Hematopoietic multipotent progenitor cell treated with erythropoietin and hydrocortisone succinate and interleukin-3 and kit ligand, for 8 days (in vitro differentiated cells): ENCODE data around the gene MAP4.
A peak's percentile ranks its signal among the peaks of the same experiment; 100 is the strongest.

Experiments used
- DNase-seq: peaks from one replicate; pipeline ENCODE4 v3.0.0-alpha.2; 2015

The MAP4 gene

DNA sequence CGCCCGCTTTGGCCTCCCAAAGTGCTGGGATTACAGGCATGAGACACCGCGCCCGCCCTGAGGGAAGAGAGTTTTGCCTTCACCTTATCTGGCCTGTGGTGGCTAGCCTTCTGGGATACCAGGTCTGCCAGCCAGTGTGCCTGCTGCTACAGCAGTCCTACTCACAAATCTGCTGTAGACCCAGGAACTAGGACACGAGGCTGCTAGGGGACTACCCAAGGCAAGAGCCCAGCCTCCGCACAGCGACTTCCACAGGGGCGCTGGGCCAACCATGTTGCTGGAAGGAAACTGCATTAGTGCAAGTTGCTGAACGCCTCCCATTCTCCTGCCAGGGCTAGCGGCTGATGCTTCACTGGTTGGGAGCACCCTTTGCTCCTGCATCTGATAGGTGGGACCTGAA lies 159.5 kb downstream of the MAP4 start:
- DNase-seq, result no peak

DNA sequence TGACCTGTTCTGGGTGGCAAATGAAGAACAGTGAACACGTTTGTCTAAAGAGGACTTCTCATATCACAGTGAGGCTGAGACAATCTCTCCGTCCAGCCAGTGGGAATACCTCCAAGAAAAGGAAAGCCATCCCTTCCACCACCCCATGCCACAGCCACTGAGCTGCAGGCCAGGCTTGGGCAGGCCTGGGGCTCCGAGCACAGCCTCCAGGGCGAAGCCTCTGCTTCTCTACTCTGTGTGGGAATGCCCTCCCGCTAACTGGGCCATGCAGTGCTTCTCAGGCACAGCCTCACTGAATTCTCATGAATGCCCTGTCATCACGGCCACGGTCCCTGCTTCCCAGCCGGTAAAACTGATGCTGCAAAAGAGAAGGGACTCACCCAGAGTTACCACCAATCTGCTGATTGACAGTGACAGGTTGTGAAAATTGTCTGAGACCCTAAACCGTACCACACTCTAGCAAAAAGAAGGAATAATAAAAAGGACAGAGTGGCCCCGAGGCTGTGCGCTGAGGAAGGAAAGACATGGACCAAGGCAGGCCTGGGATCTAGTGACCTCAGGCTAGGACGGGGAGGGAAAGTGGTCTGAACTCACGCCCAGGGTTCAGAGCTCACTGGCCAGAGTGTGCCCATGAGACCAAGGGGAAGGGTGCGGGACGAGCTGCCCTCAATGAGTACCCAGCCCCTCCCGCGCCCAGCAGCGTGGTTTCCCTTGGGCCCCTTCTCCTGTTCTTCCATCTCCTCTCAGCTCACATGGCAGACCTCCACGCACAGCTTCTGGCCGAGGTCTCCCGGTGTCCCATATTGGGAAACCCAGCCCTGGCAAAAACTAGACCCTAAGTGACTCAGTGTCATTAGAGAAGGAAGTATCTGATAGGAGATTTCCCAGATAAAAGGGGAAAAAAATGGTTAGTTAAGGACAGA lies 160.5 kb downstream of the MAP4 start:
- no peak for DNase-seq

DNA sequence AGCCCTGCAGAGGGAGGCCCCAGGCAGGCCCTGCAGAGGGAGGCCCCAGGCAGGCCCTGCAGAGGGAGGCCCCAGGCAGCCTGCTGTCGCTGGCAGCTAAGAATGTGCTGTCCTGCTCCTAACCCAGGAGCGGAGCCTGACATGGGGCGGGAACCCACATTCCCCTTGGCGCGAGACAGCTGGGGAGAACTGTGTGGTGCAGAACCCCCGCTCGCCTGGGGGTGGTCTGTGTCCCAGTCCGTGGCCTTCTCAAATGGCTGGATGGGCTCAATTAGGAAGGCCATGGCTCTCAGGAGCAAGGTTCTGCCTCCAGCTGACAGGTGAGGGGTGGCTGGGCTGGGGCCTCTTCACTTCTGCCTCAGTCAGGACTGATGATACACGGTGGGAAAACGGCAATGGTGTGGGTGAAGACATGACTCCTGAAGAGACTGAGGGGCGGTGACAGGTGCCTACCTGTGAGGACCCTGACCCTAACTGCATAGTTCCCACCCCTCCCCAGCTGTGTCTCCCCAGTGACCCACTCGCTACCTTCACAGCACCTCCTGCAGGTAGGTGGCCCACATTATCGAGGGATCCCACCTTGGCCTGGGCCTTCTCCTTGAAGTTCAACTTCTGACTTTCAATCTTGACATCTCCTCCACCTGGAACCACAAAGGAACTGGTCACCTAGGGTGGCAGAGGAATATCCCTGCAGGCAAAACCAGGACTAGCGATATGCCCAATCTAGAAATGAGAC lies 161.3 kb downstream of the MAP4 start:
- no peak for DNase-seq

DNA sequence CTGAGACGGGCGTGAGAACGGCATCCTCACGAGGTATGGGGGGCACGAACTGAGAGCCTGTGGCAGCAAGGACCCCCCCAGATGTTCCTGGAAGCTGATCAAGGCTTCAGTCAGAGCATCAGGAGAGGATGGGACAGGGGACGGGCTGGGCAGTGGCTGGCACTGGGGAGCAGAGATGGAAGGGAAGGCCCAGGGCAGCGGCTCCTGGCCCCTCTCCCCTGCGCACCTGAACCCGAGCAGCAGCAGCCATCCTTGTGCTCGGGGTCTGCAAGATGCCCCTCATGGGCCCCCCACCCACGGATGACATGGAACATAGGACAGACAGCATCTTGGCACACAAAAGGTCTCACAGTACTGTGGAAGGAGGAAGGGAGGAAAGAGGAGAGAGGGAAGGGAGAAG lies 161.9 kb downstream of the MAP4 start:
- no peak for DNase-seq

DNA sequence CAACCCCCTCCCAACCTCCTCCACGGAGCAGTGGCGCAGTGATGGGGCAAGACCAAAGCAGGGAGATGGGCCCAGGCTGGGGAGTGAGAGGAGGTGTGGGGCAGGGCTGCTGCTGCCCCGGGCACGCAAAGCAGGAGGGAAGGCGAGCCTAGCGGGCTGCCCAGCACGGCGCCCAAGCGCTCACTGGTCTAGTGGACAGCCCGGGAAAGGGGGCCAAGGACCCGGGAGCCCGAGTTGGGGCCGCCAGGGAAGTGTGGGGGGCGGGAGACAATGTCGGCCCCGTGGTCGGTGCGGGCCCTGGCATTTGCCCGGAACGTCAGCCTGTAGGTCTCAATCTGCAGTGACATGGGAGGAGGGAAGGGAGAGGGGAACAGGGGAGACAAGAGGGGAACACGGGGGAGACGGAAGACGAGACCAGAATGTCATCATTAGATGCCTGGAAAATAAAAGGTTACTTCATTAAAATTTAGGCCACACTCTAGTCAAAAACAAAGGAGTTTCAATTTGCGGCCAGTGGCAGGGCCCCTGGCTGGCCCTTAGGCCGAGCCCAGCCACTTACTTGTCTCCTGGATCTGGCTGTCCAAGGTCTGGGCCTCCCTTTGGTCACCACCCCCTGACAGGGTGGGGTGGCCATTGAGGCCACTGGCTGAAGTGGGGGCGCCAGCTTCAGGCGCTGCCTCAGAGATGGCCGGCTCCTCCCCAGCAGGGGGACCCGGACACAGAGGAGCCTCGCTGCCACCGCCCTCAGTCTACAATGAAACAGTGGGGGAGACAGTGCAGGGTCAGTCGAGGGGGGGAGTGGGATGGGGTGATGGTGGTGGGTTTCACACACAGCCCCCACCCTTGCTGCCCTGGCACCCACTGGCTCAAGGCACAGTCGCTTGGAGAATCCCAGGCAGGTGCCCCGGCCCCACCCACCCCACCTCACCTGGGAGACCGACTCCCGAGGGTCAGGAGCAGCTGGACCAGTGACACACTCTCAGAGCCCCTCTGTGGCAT lies 163.3 kb downstream of the MAP4 start:
- DNase-seq, result no peak

DNA sequence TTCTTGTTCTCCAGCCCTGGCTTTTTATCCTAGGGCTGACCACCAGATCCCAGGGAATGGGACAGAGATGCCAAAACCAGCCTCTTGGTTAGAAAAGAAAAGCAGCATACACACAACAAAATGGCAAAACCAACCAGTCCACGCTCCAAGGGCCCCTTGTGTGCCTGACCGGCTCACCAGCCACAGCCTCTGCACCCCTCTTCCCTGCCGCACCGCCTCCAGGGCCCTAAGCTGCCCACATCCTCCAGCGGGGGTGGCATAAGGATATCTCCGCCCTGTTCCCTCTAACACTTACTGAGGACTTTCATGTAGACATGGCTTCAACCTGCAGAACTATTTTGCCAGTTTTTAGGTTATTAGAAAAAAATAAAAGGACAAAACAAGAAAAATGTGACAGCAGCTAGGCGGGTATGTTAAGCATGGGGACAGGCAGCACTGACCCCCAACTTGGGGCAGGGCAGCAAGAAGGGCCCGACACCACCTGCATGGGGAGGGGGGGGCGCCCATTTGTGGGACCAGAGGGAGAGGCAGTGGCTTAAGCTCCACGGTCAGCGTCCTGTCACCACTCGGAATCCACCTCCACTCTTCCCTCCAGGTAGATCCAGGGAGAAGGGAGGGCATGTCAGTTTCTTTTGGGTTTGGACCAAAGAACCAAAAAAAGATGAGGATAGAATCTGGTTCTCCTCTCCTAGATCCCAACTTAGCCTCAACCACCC lies 164.2 kb downstream of the MAP4 start:
- no peak for DNase-seq

DNA sequence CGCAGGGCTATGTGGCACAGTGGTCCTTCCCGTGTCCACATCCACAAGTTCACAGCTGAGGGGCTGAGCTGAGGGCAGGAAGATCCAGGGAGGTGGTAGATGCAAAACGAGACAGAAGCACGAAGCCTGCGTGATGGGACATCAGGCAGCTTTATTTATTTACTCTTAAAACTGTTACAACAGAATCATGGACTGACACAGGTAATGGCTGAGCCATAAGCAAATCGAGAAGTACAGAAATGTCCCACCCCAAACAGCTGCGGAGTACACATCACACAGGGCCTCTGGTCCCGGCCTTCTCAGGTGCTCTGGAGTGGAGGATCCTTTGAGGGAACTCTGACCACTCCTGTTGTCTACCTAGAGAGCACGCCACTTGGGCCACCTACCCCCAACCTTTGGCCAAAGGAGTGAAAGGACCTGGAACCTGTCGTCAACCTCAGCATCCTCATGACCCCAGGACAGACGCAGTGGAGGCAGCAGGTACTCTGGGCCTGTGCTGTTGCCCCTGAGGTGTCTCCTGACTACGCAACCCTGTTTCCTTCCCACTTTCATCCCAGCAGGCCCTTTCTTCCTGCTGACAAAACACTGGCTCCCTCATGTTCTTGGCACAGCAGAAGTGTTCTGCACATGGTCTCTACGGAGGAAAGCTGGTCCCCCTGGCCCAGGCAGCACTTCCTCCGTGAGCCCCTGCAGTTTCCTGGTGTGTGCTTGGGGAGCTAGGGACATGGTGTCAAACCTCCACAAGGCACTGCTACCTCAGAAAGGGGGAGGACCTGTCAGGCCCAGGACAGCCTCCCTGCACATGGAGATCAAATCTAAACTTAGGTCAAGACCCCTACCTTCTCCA lies 165.4 kb downstream of the MAP4 start:
- DNase-seq, result no peak

DNA sequence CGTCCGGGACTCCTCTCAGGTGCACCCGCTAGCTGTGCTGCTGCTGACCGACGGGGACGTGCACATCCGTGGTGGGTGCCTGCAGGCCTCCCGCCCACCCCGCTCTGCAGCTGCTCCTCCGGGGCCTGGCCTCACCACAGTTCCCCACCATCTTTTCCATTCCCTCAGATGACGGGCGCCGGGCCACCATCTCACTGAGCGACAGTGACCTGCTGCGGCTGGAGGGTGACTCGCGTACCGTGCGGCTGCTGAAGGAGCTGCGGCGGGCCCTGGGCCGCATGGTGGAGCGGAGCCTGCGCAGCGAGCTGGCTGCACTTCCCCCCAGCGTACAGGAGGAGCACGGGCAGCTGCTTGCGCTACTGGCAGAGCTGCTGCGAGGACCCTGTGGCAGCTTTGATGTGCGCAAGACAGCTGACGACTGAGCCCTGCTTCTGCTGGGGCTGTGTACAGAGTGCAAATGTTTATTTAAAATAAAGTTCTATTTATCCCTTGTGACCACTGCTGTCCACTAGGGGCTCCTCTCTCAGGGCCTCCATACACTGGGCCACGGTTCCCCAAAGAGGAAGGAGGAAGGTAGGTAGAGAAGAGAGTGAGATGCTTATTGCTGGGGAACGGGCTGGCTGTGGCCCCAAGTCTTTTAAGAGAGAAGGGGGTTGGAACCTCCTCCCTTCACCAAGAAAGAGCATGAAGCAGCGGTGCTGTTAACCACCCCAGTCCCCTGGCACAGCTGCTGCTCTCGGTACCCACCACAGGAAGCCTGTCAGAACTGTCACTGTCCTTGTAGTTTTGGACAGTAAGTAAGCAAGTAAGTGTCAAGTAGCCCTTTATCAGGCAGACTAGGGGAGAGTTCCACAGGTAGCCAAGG lies 166.3 kb downstream of the MAP4 start:
- peak; percentile 39 for DNase-seq

DNA sequence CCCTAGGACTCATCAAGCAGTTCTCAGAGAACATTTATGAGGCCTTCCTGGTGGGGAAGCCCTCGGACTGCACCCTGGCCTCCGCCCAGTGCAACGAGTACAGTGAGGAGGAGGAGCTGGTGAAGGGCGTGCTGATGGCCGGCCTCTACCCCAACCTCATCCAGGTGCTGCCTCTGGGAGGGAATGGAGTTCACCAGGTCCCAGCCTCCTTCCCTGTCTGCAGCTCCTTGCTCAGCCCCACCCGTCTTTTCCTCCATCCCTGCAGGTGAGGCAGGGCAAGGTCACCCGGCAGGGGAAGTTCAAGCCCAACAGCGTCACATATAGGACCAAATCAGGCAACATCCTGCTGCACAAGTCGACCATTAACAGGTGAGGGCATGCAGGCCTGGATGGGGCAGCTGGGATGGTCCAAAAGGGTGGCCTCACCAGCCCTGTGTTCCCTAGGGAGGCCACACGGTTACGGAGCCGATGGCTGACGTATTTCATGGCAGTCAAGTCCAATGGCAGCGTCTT lies 167.0 kb downstream of the MAP4 start:
- DNase-seq, result no peak

DNA sequence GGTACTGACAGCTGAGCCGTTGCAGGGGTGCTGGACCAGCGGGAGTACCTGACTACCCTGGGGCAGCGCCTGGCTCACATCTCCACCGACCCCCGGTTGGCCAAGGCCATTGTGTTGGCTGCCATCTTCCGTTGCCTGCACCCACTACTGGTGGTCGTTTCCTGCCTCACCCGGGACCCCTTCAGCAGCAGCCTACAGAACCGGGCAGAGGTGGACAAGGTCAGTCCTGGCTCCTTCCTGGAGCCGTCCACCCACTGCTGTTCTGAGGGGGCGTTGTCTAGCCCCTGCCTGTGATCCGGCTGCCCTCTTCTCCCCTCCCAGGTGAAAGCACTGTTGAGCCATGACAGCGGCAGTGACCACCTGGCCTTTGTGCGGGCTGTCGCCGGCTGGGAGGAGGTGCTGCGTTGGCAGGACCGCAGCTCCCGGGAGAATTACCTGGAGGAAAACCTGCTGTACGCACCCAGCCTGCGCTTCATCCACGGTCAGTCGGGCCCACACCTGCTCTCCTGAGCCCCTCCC lies 167.6 kb downstream of the MAP4 start:
- DNase-seq, result no peak

DNA sequence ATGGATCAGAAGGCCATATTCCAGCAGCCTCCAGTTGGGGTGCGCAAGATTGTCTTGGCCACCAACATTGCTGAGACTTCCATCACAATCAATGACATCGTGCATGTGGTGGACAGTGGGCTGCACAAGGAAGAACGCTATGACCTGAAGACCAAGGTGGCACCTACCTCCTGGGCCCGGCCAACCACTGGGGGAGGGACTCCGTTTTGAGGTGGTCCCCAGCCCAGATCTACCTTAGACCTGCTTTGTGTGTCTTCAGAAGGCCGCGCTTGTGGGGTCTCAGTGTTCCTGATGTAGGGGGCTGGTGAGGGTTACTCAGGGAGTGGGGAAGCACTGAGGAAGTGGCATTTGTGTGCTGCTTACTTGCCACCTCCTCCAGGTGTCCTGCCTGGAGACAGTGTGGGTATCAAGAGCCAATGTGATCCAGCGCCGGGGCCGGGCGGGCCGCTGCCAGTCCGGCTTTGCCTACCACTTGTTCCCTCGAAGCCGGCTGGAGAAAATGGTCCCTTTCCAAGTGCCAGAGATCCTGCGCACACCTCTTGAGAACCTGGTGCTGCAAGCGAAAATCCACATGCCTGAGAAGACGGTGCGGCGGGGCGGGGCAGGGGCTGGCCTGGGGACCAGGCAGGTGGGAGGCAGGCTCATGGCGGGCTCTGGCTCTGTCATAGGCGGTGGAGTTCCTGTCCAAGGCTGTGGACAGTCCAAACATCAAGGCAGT lies 168.3 kb downstream of the MAP4 start:
- DNase-seq, result no peak

DNA sequence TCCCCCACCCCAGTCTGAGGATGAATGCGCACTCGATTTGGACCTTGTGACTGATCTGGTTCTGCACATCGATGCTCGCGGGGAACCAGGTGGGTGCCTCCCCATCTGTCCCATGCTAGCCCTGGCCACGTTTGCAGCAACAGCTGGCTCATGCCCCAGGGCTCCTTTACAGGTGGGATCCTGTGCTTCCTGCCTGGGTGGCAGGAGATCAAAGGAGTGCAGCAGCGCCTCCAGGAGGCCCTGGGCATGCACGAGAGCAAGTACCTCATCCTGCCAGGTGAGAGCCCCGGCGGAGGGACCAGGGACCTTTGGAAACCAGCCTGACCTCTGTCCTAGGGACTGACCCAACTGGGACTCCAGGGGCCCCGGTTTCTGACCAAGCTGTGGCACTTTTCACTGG lies 169.0 kb downstream of the MAP4 start:
- DNase-seq, result no peak

DNA sequence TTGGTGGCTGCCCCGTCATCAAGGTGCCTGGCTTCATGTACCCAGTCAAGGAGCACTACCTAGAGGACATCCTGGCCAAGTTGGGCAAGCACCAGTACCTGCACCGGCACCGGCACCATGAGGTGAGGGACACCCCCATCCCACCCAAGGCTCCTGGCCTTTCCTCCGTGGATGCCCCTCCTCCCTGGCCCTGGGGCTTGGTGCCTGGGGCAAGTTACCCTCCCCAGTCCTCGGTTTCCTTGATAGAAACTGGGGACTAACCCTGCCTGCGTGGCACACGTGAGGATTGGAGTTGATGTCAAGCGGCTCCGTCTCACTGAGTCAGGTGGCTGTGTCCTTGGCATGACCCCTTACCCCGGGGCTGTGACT lies 169.4 kb downstream of the MAP4 start:
- DNase-seq, result no peak

DNA sequence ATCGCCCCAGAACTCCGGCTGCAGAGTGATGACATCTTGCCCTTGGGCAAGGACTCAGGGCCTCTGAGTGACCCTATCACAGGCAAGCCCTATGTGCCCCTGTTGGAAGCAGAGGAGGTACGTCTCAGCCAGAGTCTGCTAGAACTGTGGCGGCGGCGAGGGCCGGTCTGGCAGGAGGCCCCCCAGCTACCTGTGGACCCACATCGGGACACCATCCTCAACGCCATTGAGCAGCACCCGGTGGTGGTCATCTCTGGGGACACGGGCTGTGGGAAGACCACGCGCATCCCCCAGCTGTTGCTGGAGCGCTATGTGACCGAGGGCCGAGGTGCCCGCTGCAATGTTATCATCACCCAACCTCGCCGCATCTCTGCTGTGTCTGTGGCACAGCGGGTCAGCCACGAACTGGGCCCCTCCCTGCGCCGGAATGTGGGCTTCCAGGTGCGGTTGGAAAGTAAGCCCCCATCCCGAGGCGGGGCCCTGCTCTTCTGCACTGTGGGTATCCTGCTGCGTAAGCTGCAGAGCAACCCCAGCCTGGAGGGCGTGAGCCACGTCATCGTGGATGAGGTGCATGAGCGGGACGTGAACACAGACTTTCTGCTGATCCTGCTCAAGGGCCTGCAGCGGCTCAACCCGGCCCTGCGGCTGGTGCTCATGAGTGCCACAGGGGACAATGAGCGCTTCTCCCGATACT lies 169.9 kb downstream of the MAP4 start:
- no peak for DNase-seq

DNA sequence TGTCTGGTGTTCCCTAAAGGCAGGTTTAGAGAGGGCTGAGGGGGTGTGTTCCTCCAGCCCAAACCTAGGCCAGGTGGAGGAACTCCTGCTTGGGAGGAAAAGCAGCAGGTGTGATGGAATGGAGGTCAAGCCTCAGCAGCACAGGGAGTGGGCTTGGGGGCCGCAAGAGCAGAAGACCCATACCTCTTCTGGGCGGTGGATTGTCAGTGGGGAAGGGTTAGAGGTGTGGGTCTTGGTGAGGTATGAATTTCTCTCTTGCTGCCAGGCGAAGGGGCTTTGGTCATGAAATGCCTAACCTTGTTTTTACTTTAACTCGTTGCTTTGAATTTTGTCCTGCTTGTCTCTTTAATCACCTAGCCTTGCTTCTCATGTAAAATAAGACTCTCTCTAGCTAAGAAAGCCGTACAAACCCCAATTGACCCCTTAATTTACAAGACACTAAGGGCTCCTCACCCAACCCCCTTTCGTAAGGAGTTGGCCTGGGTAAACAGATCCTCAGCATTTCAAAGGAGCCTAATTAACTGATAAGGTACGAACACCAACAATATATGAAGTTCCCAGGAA lies 174.3 kb downstream of the MAP4 start:
- no peak for DNase-seq

DNA sequence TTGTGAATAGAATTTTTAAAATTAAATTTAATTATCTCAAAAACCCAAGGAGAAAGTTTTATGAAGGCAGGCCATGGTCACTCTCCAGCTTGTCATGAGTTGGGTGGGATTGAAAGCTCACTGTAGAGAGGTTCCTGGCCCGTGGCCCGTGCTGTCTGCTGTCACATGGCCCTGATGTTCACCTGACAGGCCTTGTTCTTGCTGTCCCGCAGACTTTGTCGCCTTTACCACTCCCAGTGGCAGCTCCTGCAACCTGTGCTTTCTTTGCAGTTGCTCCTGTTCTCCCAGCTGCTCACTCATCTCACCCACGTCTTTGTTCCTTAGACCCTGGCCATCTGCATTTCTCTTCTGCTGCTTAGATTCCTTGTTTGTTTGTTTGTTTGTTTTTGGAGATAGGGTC lies 177.7 kb downstream of the MAP4 start:
- no peak for DNase-seq

DNA sequence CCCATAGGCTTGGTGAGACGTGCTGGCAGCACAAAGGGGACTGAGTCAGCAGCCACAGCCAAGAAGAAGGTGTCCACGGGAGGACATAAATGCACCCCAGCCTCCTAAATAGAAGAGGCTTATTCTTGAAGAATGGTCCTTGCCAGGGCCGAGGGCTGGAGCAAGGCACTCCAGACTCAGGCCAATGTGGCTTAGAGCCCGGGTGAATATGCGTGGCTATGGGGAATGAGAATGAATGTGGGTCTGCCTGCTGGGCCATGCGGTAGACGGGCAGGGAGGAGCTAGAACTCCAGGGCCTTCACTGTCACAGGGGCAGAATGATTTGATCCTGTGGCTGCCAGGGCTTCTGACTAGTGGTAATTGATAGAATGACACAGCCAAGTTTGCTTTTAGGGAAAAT lies 179.2 kb downstream of the MAP4 start:
- DNase-seq, result no peak

DNA sequence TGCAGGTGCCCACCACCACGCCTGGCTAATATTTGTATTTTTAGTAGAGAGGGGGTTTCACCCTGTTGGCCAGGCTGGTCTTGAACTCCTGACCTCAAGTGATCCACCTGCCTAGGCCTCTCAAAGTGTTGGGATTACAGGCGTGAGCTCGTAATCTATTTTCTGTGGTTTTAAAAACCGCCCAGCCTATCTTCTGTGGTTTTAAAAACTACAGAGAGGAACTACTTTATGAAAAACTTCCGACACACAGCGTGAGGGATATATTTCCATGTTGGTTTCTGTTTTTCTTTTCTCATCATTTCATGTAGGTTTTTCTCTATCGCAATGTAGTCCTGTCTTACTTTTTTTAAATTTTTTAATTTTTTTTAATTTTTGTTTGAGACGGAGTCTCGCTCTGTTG lies 186.7 kb downstream of the MAP4 start:
- DNase-seq, result peak; percentile 45
